Peyer's patch (tissue), 4 donors: Measurements from ENCODE around the gene MXD3. TPM values are rescaled to one million over a fixed set of nuclear protein-coding genes. Genes with fewer than 3 reads are reported as not detected.

Experiments used
- DNase-seq, 3 donors: peaks; one replicate each; pipeline ENCODE4 v3.0.0-alpha.2; 2017 to 2019
- H3K27ac ChIP-seq, 4 donors: fragments of 200-600 bp; sonication (generic); one replicate each; pipeline ENCODE4 v1.5.1; 2016 to 2019
- H3K27me3 ChIP-seq, 2 donors: fragments of 200-600 bp; sonication (generic); one replicate each; pipeline ENCODE4 v1.5.1; 2019
- H3K36me3 ChIP-seq, 3 donors: fragments of 200-600 bp; sonication (generic); one replicate each; pipeline ENCODE4 v1.5.1; 2016 to 2019
- H3K4me1 ChIP-seq, 4 donors: fragments of 200-600 bp; sonication (generic); one replicate each; pipeline ENCODE4 v1.5.1; 2016 to 2019
- H3K4me3 ChIP-seq, 4 donors: fragments of 200-600 bp; sonication (generic); 1 replicate in 3 of 4; 2 replicates in 1 of 4; pipeline ENCODE4 v1.5.1; 2016 to 2019; ENCODE audit warnings: mild to moderate bottlenecking in 1 of 4
- H3K9me3 ChIP-seq, 4 donors: fragments of 200-600 bp; sonication (generic); one replicate each; pipeline ENCODE4 v1.5.1; 2016 to 2019; ENCODE audit warnings: mild to moderate bottlenecking in 1 of 4
- POLR2A ChIP-seq, 2 donors: fragments of 450-650 bp; IDR thresholded peaks; one replicate each; pipeline ENCODE4 v1.5.1; 2017; ENCODE audit warnings: antibody characterized with exemption in 2 of 2, mild to moderate bottlenecking in 2 of 2, moderate library complexity in 2 of 2
- total RNA-seq, 4 donors: library from RNA; depleted of rRNA; stranded (reverse); fragments of >200 nt; gene quantifications; one replicate each; pipeline ENCODE4 v1.1.0, GENCODE V29; 2016
- TF ChIP-seq, protein P1 (sequence below), 6 experiments: fragments of 450-650 bp in 4 of 6; fragments of 200-600 bp in 2 of 6; sonication (generic) in 1 of 6; IDR thresholded peaks; one replicate each; pipeline ENCODE4 v1.5.1; 2017 to 2019; ENCODE audit warnings: antibody characterized with exemption in 6 of 6, mild to moderate bottlenecking in 3 of 6, moderate library complexity in 1 of 6

MXD3 gene
- total RNA-seq, 4 donors from 2014 or later = 6.8 to 25.8 (median 18.5) TPM

DNA sequence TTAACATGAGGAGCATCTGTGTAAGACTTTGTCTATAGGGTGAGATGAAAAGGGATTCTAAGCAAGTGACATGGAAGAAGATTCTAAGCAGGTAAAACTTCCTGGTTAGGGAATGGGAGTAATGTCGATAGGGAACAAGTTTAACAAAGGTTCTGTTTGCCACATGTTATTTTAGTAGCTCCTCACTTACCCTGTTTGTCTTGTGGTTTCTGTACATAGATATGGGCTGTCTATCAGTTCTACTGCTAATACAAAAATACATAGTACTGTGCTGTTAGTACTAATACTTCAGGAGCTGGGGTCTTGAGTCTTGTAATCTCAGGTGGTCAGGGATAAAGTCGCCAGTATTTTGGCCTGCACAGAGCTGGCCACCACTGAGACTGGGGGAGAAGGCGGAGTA lies 41.0 kb downstream of the MXD3 start:
- Histone ChIP-seq H3K36me3 (peaks cover 0 to 85% (median 0%) of the 10 kb centered on the region in 3 donors), H3K27ac (no peak overlapping the region), H3K4me3 (no peak overlapping the region), H3K4me1 (no peaks in the 10 kb centered on the region), H3K27me3 (no peaks in the 10 kb centered on the region), H3K9me3 (no peaks in the 10 kb centered on the region)
- TF ChIP-seq, protein P1, sequence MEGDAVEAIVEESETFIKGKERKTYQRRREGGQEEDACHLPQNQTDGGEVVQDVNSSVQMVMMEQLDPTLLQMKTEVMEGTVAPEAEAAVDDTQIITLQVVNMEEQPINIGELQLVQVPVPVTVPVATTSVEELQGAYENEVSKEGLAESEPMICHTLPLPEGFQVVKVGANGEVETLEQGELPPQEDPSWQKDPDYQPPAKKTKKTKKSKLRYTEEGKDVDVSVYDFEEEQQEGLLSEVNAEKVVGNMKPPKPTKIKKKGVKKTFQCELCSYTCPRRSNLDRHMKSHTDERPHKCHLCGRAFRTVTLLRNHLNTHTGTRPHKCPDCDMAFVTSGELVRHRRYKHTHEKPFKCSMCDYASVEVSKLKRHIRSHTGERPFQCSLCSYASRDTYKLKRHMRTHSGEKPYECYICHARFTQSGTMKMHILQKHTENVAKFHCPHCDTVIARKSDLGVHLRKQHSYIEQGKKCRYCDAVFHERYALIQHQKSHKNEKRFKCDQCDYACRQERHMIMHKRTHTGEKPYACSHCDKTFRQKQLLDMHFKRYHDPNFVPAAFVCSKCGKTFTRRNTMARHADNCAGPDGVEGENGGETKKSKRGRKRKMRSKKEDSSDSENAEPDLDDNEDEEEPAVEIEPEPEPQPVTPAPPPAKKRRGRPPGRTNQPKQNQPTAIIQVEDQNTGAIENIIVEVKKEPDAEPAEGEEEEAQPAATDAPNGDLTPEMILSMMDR (IDR thresholded peaks at IDR 0.05) = no peak
- no peak for TF ChIP-seq POLR2A (IDR thresholded peaks at IDR 0.05)
- no peak for DNase-seq

DNA sequence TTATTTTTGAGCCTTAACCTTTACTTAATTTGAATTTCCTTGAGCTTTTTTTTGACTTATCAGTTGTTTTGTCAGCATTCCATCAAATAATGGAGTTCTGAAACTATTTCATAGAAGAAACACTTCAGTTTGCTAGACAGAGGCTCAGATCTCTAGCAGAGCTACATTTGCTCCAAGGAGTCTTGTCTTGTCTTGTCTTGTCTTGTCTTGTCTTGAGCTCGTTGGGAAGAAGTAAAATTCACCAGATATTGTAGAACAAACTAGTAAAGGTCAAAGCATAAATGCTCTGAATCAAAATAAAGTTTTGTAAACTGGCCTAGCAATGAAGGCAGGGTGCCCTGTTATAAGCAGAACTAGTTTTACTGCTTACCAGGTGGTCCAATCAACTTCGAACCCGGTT lies 41.7 kb downstream of the MXD3 start:
- H3K27ac ChIP-seq = no peak overlapping the region
- H3K27me3 ChIP-seq = no peaks in the 10 kb centered on the region
- no peak overlapping the region for H3K4me3 ChIP-seq
- peaks cover 0 to 86% (median 0%) of the 10 kb centered on the region in 3 donors for H3K36me3 ChIP-seq
- DNase-seq = no peak
- no peaks in the 10 kb centered on the region for H3K4me1 ChIP-seq
- no peak for TF ChIP-seq POLR2A (IDR thresholded peaks at IDR 0.05)
- TF ChIP-seq, protein P1 (IDR thresholded peaks at IDR 0.05) = no peak
- H3K9me3 ChIP-seq = no peaks in the 10 kb centered on the region

DNA sequence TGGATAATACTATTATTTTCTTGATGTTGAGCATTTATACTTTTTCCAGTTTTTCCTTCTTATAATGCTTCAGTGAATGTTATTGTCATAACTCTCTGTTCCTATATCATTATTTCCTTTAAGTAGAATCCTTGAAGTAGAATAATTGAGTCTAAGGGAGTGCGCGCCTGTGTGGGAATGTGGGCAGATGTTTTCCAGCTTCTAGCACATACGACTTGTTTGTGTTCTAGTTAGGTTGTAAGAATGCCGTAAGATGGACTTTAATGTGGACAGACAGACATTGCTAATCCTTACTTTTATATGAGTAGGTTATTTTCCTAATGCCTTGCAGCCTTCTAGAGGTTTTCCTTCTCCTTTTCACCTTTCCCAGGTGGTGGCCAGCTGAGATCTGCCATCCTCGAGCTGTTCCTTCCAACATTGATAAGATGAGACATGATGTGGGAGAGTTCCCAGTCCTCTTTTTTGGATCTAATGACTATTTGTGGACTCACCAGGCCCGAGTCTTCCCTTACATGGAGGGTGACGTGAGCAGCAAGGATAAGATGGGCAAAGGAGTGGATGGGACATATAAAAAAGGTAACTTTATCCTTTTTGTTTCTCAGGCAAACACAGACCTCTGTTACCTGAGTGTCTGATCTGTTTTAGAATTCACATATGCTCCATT lies 42.3 kb downstream of the MXD3 start:
- no peaks in the 10 kb centered on the region for H3K9me3 ChIP-seq
- no peaks in the 10 kb centered on the region for H3K27me3 ChIP-seq
- TF ChIP-seq, protein P1 (IDR thresholded peaks at IDR 0.05) = no peak
- no peak for TF ChIP-seq POLR2A (IDR thresholded peaks at IDR 0.05)
- no peak overlapping the region for H3K4me3 ChIP-seq
- no peak for DNase-seq
- H3K36me3 ChIP-seq = peaks cover 0 to 82% (median 0%) of the 10 kb centered on the region in 3 donors
- no peaks in the 10 kb centered on the region for H3K4me1 ChIP-seq
- no peak overlapping the region for H3K27ac ChIP-seq

DNA sequence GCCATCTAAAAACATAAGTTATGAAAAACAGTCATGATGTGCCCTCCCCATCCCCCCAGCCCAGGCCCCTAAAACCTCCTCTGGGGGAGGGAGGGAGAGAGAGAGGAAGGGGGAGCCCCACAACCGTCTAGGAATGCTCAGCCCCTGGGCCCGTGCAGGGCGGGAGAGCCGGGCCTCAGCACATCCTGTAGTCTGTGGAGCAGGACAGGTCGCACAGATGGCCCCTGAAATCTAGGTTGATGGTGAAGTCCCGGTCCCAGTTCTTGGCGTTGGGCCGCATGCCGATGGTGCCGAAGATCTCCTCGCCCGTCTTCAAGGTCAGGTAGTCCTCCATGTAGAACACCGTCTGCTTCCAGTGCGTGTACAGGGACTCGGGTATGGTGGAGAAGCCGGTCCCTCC lies 46.3 kb downstream of the MXD3 start:
- no peak for TF ChIP-seq POLR2A (IDR thresholded peaks at IDR 0.05)
- TF ChIP-seq, protein P1 (IDR thresholded peaks at IDR 0.05) = no peak
- H3K27me3 ChIP-seq = no peaks in the 10 kb centered on the region
- no peak overlapping the region for H3K27ac ChIP-seq
- no peak for DNase-seq
- H3K36me3 ChIP-seq = peaks cover 0 to 78% (median 0%) of the 10 kb centered on the region in 3 donors
- no peak overlapping the region for H3K4me3 ChIP-seq
- H3K9me3 ChIP-seq = no peaks in the 10 kb centered on the region
- H3K4me1 ChIP-seq = no peaks in the 10 kb centered on the region

DNA sequence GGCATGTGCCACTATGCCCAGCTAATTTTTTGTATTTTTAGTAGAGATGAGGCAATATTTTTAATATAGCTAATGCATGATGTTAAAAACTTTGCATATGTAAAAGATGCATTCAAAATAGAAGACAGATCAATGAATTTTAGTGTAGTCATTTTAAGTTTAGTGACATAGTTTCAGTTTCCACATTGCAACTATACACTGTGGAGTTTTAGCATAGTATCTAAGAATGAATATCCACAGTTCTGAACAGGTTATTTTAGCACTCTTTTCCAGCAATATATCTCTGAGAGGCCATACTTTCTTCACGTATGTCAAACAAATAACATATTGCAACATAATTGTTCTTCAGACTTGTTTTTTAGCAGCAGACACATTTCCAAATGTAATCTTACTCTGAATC lies 47.5 kb downstream of the MXD3 start:
- Histone ChIP-seq H3K4me3 (no peak overlapping the region), H3K9me3 (no peaks in the 10 kb centered on the region), H3K27me3 (no peaks in the 10 kb centered on the region), H3K4me1 (no peaks in the 10 kb centered on the region), H3K27ac (no peak overlapping the region), H3K36me3 (peaks cover 0 to 77% (median 0%) of the 10 kb centered on the region in 3 donors)
- DNase-seq = no peak
- TF ChIP-seq, protein P1 (IDR thresholded peaks at IDR 0.05) = no peak
- no peak for TF ChIP-seq POLR2A (IDR thresholded peaks at IDR 0.05)
